ENCODE results near the gene HSF5. TPM values are rescaled to one million over a fixed set of nuclear protein-coding genes. Genes with fewer than 3 reads are reported as not detected.

Gene HSF5
- total RNA-seq, 4 donors from 2014 or later = not detected

DNA sequence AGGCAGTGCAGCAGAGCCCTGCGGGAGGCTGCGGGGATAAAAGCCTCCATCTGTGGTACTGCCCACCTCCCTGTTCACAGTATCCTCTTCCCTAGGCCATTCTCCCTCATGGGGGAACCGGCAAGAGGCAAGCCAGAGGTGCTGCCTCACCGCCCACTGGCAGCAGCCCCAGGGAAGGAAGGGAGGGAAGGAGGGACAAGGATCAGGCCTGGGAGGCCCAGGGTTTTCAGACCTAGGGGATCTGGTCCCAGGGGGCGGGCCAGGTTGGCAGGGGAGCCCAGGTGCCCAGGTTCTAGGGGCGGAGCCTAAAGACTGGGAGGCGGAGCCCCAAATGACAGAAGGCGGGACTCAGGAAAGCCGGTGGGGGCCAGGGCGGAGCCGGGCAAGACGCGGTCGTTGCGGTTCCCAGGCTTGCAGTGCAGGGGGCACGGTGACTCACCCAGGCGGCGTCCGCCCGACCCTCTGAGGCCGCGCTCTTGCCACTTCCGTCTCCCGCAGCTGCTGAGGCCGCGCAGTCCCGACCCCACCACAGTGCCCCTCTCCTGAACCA lies 29.2 kb upstream of the HSF5 start:
- peaks cover 10% of the 10 kb centered on the region for H3K36me3 ChIP-seq
- peaks cover 55% of the 10 kb centered on the region for H3K4me1 ChIP-seq
- TF ChIP-seq POLR2AphosphoS5 (IDR thresholded peaks at IDR 0.05) (no peak), EP300 (IDR thresholded peaks at IDR 0.05) (no peak), POLR2A (IDR thresholded peaks at IDR 0.05) (peak in 1 of 2 donors; percentile 42)
- TF ChIP-seq, protein P1, sequence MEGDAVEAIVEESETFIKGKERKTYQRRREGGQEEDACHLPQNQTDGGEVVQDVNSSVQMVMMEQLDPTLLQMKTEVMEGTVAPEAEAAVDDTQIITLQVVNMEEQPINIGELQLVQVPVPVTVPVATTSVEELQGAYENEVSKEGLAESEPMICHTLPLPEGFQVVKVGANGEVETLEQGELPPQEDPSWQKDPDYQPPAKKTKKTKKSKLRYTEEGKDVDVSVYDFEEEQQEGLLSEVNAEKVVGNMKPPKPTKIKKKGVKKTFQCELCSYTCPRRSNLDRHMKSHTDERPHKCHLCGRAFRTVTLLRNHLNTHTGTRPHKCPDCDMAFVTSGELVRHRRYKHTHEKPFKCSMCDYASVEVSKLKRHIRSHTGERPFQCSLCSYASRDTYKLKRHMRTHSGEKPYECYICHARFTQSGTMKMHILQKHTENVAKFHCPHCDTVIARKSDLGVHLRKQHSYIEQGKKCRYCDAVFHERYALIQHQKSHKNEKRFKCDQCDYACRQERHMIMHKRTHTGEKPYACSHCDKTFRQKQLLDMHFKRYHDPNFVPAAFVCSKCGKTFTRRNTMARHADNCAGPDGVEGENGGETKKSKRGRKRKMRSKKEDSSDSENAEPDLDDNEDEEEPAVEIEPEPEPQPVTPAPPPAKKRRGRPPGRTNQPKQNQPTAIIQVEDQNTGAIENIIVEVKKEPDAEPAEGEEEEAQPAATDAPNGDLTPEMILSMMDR (IDR thresholded peaks at IDR 0.05) = no peak
- H3K27me3 ChIP-seq = no peaks in the 10 kb centered on the region
- peak overlapping the region; percentile 65 for H3K4me3 ChIP-seq
- under 1% methylated on average over 18 of the region's 27 CpGs for WGBS
- H3K27ac ChIP-seq = peak overlapping the region; percentile 93
- no peaks in the 10 kb centered on the region for H3K9me3 ChIP-seq
- DNase-seq (ENCODE audit: low spot score in 2 of 2) = no peak

GRCh38 chr17:58516644-58517377 lies 28.6 kb upstream of the HSF5 start:
- Histone ChIP-seq H3K4me1 (peaks cover 55% of the 10 kb centered on the region), H3K4me3 (peak overlapping the region; percentile 65), H3K27ac (peak overlapping the region; percentile 93), H3K9me3 (no peaks in the 10 kb centered on the region), H3K27me3 (no peaks in the 10 kb centered on the region), H3K36me3 (peaks cover 15% of the 10 kb centered on the region)
- 27% methylated on average over 2 of the region's 2 CpGs for WGBS
- TF ChIP-seq, protein P1 (IDR thresholded peaks at IDR 0.05) = no peak
- no peak for TF ChIP-seq EP300 (IDR thresholded peaks at IDR 0.05)
- TF ChIP-seq POLR2A (IDR thresholded peaks at IDR 0.05) = no peak
- TF ChIP-seq POLR2AphosphoS5 (IDR thresholded peaks at IDR 0.05) = no peak
- no peak for DNase-seq (ENCODE audit: low spot score in 2 of 2)

DNA sequence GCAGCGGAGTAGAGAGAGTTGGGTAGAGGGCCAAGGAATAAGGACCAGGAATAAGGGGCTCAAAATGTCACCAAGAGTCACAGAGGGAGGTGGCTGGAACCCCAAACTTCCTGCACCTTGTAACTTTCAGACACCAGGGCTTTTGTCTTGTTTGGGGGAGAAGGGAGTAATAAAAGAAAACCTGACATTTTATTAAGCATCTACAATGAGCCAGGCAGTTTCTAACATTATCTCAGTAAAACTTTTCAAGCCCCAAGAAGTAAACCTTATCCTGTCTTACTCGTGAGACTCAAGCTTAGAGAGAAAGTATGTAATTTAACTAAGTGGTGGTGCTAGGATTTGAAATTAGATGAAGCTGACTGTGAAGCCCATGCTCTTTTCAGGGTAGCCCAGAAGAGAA lies 27.1 kb upstream of the HSF5 start:
- Histone ChIP-seq H3K4me3 (peak overlapping the region; percentile 85), H3K27me3 (no peaks in the 10 kb centered on the region), H3K36me3 (peaks cover 30% of the 10 kb centered on the region), H3K27ac (peak overlapping the region; percentile 76), H3K9me3 (no peaks in the 10 kb centered on the region), H3K4me1 (peaks cover 55% of the 10 kb centered on the region)
- TF ChIP-seq POLR2AphosphoS5 (IDR thresholded peaks at IDR 0.05) (no peak), EP300 (IDR thresholded peaks at IDR 0.05) (no peak), POLR2A (IDR thresholded peaks at IDR 0.05) (no peak)
- TF ChIP-seq, protein P1 (IDR thresholded peaks at IDR 0.05) = no peak
- WGBS = 63% methylated on average over 2 of the region's 2 CpGs
- no peak for DNase-seq (ENCODE audit: low spot score in 2 of 2)

GRCh38 chr17:58514770-58515157 lies 26.6 kb upstream of the HSF5 start:
- Histone ChIP-seq H3K4me1 (peaks cover 51% of the 10 kb centered on the region), H3K27ac (peak overlapping the region; percentile 76), H3K36me3 (peaks cover 35% of the 10 kb centered on the region), H3K4me3 (peak overlapping the region; percentile 85), H3K27me3 (no peaks in the 10 kb centered on the region), H3K9me3 (no peaks in the 10 kb centered on the region)
- 14% methylated on average over 11 of the region's 11 CpGs for WGBS
- TF ChIP-seq EP300 (IDR thresholded peaks at IDR 0.05) = no peak
- TF ChIP-seq POLR2A (IDR thresholded peaks at IDR 0.05) = no peak
- TF ChIP-seq, protein P1 (IDR thresholded peaks at IDR 0.05) = no peak
- TF ChIP-seq POLR2AphosphoS5 (IDR thresholded peaks at IDR 0.05) = no peak
- no peak for DNase-seq (ENCODE audit: low spot score in 2 of 2)

- peaks cover 47% of the 10 kb centered on the region for H3K4me1 ChIP-seq
- H3K4me3 ChIP-seq = peak within 1 kb of the TSS; percentile 85
- H3K9me3 ChIP-seq = no peaks in the 10 kb centered on the region
- under 1% methylated on average over 24 of the region's 64 CpGs for WGBS
- peak within 1 kb of the TSS; percentile 76 for H3K27ac ChIP-seq
- DNase-seq (ENCODE audit: low spot score in 2 of 2) = peak in 1 of 2 donors; percentile 88
- H3K27me3 ChIP-seq = no peaks in the 10 kb centered on the region
- peaks cover 41% of the 10 kb centered on the region for H3K36me3 ChIP-seq
- no peak for TF ChIP-seq POLR2A (IDR thresholded peaks at IDR 0.05)
- TF ChIP-seq, protein P1 (IDR thresholded peaks at IDR 0.05) = no peak
- TF ChIP-seq EP300 (IDR thresholded peaks at IDR 0.05) = no peak
- no peak for TF ChIP-seq POLR2AphosphoS5 (IDR thresholded peaks at IDR 0.05)
Observed at GRCh38 chr17:58513965-58514769, 26.0 kb upstream of the HSF5 start, which contains the start of gene MTMR4. TSS of gene MTMR4 (minus strand) at chr17:58514638. CDS start at chr17:58514407, 231 bp downstream.

Data from suprapubic skin (tissue), 4 donors.